Astrocyte (in vitro differentiated cells and primary cell): ENCODE measurements around the gene LRRC3. TPM values are rescaled to one million over a fixed set of nuclear protein-coding genes. Genes with fewer than 3 reads are reported as not detected.

ENCODE experiments used
- DNase-seq: peaks from one replicate; pipeline ENCODE4 v3.0.0-alpha.2; 2010; ENCODE audit warnings: low read depth
- FAIRE-seq: peaks from 2 replicates; lab custom pipeline; 2011; peaks lifted over from hg19 to GRCh38; lab: Jason Lieb, UNC
- H2AFZ ChIP-seq: 2 replicates; pipeline ENCODE4 v1.6.0; 2012; ENCODE audit warnings: low read depth, low read length, inconsistent platforms
- H3K27ac ChIP-seq: 2 replicates; pipeline ENCODE4 v1.5.1; 2011; ENCODE audit warnings: low read depth, low read length, inconsistent platforms
- H3K27me3 ChIP-seq: 2 replicates; pipeline ENCODE4 v1.6.0; 2011; ENCODE audit warnings: low read length, inconsistent platforms; ENCODE audit not compliant: insufficient read depth
- H3K36me3 ChIP-seq: 2 replicates; pipeline ENCODE4 v1.5.1; 2011; ENCODE audit warnings: low read length, inconsistent platforms; ENCODE audit not compliant: insufficient read depth
- H3K4me1 ChIP-seq: 2 replicates; pipeline ENCODE4 v1.5.1; 2011; ENCODE audit warnings: low read length, inconsistent platforms; ENCODE audit not compliant: insufficient read depth
- H3K4me2 ChIP-seq: 2 replicates; pipeline ENCODE4 v1.6.0; 2012; ENCODE audit warnings: low read length, inconsistent platforms
- H3K4me3 ChIP-seq: 2 replicates; pipeline ENCODE4 v1.5.1; 2011; ENCODE audit warnings: low read depth, mild to moderate bottlenecking, low read length, inconsistent platforms; ENCODE audit not compliant: insufficient read depth
- H3K79me2 ChIP-seq: 2 replicates; pipeline ENCODE4 v1.6.0; 2012; ENCODE audit warnings: mild to moderate bottlenecking, low read length, inconsistent platforms; ENCODE audit not compliant: insufficient read depth
- H3K9ac ChIP-seq: 2 replicates; pipeline ENCODE4 v1.6.0; 2012; ENCODE audit warnings: mild to moderate bottlenecking, low read length, inconsistent platforms
- H3K9me3 ChIP-seq: 2 replicates; pipeline ENCODE4 v1.5.1; 2012; ENCODE audit warnings: low read depth, mild to moderate bottlenecking, low read length, inconsistent platforms; ENCODE audit not compliant: insufficient read depth
- H4K20me1 ChIP-seq: 2 replicates; pipeline ENCODE4 v1.6.0; 2012; ENCODE audit warnings: low read length, inconsistent platforms; ENCODE audit not compliant: insufficient read depth
- H3K27ac Mint-ChIP-seq: one replicate; pipeline ENCODE4 v1.8.0; 2021; ENCODE audit warnings: mild to moderate bottlenecking, mixed read lengths; ENCODE audit not compliant: unreplicated experiment
- H3K27me3 Mint-ChIP-seq: one replicate; pipeline ENCODE4 v1.8.0; 2021; ENCODE audit warnings: low read depth, mixed read lengths; ENCODE audit not compliant: unreplicated experiment
- H3K36me3 Mint-ChIP-seq: one replicate; pipeline ENCODE4 v1.8.0; 2021; ENCODE audit warnings: low read depth, mixed read lengths; ENCODE audit not compliant: unreplicated experiment
- H3K4me1 Mint-ChIP-seq: one replicate; pipeline ENCODE4 v1.8.0; 2021; ENCODE audit warnings: low read depth, mixed read lengths; ENCODE audit not compliant: unreplicated experiment
- H3K4me3 Mint-ChIP-seq: one replicate; pipeline ENCODE4 v1.8.0; 2021; ENCODE audit warnings: mild to moderate bottlenecking, moderate library complexity, mixed read lengths; ENCODE audit not compliant: unreplicated experiment
- H3K9me3 Mint-ChIP-seq: one replicate; pipeline ENCODE4 v1.8.0; 2021; ENCODE audit warnings: mild to moderate bottlenecking, mixed read lengths; ENCODE audit not compliant: unreplicated experiment
- EZH2 ChIP-seq: IDR thresholded peaks from 2 replicates; pipeline ENCODE4 v1.6.1; 2012; ENCODE audit warnings: mild to moderate bottlenecking, low read length, inconsistent platforms; ENCODE audit not compliant: insufficient read depth
- total RNA-seq: library from RNA; stranded (reverse); gene quantifications from 2 replicates; pipeline ENCODE4 v1.2.1, GENCODE V29; 2021
- TF ChIP-seq, protein P1 (sequence below): IDR thresholded peaks from 2 replicates; pipeline ENCODE4 v1.5.1; 2011; ENCODE audit warnings: low read depth, mild to moderate bottlenecking, inconsistent platforms, low read length, moderate library complexity; ENCODE audit not compliant: insufficient read depth

Gene LRRC3
- total RNA-seq, 1 donor from 2014 or later = 5.2 TPM

DNA sequence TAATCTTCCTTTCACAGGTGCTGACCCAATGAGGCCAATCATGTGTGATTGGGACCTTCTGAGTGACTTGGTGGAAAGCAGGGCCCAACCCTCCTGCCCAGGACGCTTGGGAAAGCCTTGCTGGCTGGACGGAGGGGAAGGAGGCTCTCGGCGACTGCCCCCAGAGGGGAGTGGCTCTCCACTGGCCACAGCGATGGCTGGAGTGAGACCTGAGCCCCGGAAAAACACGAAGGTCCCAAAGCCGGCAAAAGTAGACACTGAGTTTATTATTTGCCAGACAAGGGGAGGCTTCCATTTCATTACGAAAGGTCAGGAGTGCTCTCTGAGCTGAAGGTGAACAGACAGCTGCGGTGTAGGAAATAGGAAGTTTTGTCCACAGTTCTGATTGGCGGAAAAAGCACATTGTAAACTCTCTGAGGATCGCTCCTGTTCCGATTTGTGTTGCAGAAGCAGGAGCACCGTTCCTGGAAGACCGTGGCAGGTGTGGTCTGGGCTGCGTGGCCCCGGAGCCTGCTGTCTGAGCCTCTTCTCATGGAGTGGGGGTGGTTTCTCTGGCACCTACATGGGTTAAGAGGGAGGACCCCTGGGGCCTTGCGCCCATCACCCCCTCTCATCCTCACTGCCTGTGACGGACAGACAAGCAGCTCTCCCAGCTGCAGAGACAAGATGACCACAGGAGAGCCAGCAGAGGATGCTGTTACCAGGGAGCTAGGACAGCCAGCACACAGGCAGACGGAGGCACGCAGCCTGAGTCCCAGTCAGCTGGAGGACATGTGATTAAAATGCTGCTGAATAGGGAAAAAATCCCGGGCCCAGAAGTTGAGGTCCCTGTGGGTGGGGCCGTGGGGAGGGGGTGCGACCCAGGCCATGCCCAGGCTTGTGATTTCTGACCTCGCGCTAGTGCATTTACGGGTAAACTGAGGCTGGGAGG is 43.2 kb downstream of the LRRC3 start:
- Histone ChIP-seq H3K79me2 (no peaks in the 10 kb centered on the region), H2AFZ (no peak overlapping the region), H4K20me1 (no peaks in the 10 kb centered on the region), H3K4me1 (no peaks in the 10 kb centered on the region), H3K9ac (no peak overlapping the region), H3K27ac (no peak overlapping the region), H3K4me2 (no peak overlapping the region), H3K36me3 (no peaks in the 10 kb centered on the region), H3K4me3 (no peak overlapping the region), H3K9me3 (peaks cover 5% of the 10 kb centered on the region), H3K27me3 (peaks cover 5% of the 10 kb centered on the region)
- Mint-ChIP-seq H3K27me3 (peaks cover 29% of the 10 kb centered on the region), H3K4me3 (no peak overlapping the region), H3K36me3 (peaks cover 3% of the 10 kb centered on the region), H3K9me3 (peaks cover 9% of the 10 kb centered on the region), H3K4me1 (no peaks in the 10 kb centered on the region), H3K27ac (no peak overlapping the region)
- no peak for DNase-seq
- no peak for TF ChIP-seq EZH2
- TF ChIP-seq, protein P1, sequence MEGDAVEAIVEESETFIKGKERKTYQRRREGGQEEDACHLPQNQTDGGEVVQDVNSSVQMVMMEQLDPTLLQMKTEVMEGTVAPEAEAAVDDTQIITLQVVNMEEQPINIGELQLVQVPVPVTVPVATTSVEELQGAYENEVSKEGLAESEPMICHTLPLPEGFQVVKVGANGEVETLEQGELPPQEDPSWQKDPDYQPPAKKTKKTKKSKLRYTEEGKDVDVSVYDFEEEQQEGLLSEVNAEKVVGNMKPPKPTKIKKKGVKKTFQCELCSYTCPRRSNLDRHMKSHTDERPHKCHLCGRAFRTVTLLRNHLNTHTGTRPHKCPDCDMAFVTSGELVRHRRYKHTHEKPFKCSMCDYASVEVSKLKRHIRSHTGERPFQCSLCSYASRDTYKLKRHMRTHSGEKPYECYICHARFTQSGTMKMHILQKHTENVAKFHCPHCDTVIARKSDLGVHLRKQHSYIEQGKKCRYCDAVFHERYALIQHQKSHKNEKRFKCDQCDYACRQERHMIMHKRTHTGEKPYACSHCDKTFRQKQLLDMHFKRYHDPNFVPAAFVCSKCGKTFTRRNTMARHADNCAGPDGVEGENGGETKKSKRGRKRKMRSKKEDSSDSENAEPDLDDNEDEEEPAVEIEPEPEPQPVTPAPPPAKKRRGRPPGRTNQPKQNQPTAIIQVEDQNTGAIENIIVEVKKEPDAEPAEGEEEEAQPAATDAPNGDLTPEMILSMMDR = no peak
- no peak for FAIRE-seq

DNA sequence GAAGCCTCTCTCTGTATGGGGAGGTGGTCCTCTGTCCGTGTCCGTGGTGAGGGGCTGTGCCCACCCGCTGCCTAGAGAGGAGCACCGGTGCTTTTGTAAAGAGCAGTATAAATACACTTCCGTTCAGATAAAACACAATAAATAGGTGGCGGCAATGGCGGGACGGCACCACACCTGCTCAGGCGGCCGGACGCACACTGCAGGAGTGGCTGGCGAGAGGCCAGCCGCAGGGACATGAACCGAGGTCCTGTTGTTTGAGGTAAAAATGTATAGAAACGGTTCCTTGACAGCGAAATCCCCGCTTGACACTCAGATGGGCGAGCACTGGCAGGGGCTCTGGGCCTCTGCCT is 43.9 kb downstream of the LRRC3 start:
- Histone ChIP-seq H2AFZ (no peak overlapping the region), H3K4me1 (no peaks in the 10 kb centered on the region), H3K9me3 (no peaks in the 10 kb centered on the region), H3K36me3 (no peaks in the 10 kb centered on the region), H3K9ac (no peak overlapping the region), H3K4me3 (no peak overlapping the region), H3K27ac (no peak overlapping the region), H3K27me3 (peaks cover 5% of the 10 kb centered on the region), H3K4me2 (no peak overlapping the region), H3K79me2 (no peaks in the 10 kb centered on the region), H4K20me1 (no peaks in the 10 kb centered on the region)
- TF ChIP-seq, protein P1 = no peak
- TF ChIP-seq EZH2 = no peak
- Mint-ChIP-seq H3K27ac (no peak overlapping the region), H3K36me3 (peaks cover 3% of the 10 kb centered on the region), H3K9me3 (peaks cover 8% of the 10 kb centered on the region), H3K27me3 (peaks cover 29% of the 10 kb centered on the region), H3K4me1 (no peaks in the 10 kb centered on the region), H3K4me3 (no peak overlapping the region)
- DNase-seq (no peak), FAIRE-seq (no peak)

DNA sequence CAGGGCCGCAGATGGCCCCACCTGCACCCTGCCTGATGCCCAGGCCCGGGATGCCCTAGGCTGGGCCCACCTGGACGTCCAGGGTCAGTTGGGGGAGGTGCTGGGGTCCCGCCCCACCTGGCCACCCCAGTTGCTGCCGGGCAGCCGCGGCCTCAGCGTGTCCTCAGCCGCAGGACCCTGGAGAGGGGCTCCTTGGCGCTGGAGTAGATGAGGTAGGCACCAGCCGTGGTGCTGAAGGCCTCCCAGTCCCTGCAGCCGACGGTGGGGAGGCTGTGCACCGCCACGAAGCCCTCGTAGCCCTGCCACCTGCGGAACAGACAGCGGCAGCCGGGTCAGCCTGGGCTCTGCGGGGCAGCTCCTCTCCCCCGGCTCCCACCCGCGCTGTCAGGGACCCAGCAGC is 44.3 kb downstream of the LRRC3 start:
- no peak for DNase-seq
- peaks cover 8% of the 10 kb centered on the region for H3K9me3 Mint-ChIP-seq

More for the DNA sequence above, 44.3 kb downstream of the LRRC3 start:
- Histone ChIP-seq H4K20me1 (no peaks in the 10 kb centered on the region), H3K4me2 (no peak overlapping the region), H3K36me3 (no peaks in the 10 kb centered on the region), H3K79me2 (no peaks in the 10 kb centered on the region), H3K4me1 (no peaks in the 10 kb centered on the region), H3K9ac (no peak overlapping the region), H2AFZ (no peak overlapping the region), H3K4me3 (no peak overlapping the region), H3K9me3 (no peaks in the 10 kb centered on the region), H3K27ac (no peak overlapping the region), H3K27me3 (peaks cover 5% of the 10 kb centered on the region)
- no peak for TF ChIP-seq EZH2
- TF ChIP-seq, protein P1 = no peak
- FAIRE-seq = no peak
- peaks cover 29% of the 10 kb centered on the region for H3K27me3 Mint-ChIP-seq
- H3K36me3 Mint-ChIP-seq = peaks cover 3% of the 10 kb centered on the region
- H3K4me3 Mint-ChIP-seq = no peak overlapping the region
- H3K27ac Mint-ChIP-seq = no peak overlapping the region
- no peaks in the 10 kb centered on the region for H3K4me1 Mint-ChIP-seq
